HUDEP-2 (cell line): ENCODE data around the gene TOP3B.
"Not testable (repeated sequence)": the region's sequence is repeated elsewhere in the genome, so short reads cannot be mapped to it uniquely, and the experiment has no call there.

Experiments
- DNase-seq, 76 experiments: peaks; one replicate each; lab custom pipeline; 2025; ENCODE audit not compliant: unreplicated experiment in 76 of 76; lab: John Stamatoyannopoulos, UW

The TOP3B gene

DNA sequence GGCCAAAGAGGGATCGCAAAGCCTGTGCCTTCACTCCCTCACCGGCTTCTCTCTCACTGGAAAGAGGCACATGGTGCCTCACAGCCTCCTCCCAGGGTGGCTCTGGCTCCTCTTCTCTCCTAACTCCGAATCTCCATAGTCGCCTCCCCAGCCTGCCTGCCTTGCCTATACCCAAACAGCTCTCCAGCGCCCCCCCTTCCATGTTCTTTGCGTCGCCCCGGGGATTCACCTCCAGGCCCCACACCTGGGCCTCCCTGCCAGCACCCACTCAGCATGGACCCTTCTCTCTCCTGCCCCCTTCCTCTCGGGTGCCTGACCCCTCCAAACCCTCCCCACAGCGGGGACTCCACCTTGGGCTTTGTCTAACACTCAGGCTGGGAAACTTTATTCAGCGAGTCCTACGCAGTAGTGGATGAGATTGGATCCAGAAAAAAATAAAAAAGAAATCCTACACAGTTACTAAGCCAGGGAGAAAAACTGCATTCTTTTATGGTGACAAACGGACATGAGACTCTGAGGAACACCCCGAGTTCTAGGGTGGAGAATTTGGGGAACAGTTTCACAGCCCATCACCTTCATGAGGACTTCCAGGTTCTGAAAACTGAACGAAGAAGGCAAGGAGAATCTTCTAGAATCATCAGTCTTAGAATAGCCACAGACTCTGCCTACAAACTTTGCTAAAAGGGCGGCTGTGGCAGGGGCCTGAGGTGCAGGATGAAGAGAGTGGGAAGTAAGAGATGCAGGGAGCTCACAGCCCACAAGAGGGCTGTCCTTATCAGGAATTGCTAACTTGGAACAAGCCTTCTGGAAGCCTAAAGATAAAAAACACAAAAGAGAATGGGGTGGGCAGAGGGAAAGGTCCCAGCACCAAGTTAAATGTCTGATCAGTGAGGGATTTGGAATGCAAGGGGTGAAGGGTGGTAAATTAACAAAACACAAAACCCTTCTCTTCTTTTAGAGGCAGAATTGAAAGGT, 35.3 kb downstream of the TOP3B start:
- DNase-seq: peak in 33 of 76 experiments; percentile 1 to 64 (median 22)

DNA sequence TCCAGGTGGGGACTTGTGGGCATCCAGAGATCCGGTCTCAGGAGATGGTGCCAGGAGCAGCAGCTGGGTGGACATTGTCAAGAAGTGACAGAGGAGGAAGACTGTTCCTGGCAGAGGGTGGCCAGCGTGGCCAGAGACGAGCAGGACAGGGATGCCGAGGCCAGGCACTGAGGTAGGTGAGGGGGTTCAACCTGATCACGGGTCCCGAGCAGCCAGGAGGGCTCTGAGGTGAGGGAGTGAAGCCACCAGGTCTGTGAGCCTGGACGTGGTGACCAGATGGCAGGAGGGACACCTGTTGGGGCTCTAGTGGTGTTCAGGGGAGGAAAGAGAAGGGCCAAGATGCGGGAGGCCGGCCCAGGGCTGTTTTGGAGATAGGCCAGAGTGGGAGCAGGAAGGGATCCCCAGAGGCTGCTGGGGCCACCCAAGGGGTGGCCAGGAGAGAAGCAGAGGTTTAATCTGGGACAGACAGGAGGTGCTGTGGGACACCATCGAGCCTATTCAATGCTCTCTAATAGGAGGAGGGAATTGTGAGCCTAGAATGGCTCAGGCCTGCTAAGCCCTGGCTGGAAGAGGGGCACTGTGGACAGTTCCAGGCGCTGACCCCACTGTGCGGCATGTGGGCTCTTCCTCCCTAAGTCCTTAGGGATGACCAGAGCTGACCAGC, 36.2 kb downstream of the TOP3B start:
- no peak for DNase-seq

DNA sequence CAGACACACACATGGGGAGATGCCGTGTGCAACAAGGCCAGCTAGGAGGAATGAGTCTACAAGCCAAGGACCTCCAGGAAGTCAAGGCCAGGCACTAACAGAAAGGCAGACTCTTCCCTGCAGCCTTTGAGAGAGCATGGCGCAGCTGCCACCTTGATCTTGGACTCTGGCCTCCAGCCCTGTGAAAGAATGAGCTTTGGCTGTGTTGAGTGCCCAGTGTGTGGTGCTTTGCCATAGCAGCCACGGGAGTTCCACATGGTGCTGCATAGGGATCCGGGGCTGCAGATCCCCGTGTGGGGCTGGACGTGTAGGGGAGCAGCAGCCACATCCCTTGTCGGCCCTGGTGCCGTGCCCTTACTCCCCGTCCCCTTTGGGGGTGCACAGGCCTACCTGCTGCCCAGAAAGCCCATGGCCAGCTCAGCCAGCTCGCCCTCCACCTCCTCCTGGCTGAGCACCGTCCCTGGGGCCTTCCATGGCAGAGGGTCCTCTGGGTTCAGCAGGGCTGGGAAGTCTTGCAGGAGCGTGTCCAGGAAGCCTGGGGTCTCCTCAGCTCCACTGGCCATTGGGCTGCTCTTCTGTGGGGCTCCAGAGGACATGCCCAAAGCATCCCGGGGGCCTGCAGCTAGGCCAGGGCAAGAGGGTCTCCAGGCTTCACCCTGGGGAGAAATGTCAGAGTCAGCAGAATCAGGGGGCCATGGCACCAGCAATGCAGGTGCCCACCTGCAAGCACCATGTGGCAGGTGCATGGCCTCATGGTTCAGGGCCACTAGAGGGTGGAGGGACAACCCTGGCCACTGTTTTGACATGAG, 36.9 kb downstream of the TOP3B start:
- DNase-seq: no peak

DNA sequence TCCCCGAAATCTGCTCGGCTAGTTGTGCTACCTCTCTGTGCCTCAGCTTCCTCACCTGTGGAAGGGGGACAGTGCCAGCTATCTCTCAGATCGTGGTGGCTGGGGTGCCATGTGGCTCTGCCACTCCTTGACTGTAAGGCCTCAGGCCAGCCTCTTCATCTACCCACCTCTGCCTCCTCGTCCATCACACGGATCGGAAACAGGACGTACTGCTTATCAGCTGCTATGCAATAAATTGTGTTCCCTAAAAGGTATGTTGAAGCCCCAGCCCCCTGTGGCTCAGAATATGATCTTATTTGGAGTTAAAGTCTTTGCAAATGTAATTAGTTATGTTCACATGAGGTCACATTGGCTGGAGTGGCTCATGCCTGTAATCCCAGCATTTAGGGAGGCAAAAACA, 37.7 kb downstream of the TOP3B start:
- no peak for DNase-seq

DNA sequence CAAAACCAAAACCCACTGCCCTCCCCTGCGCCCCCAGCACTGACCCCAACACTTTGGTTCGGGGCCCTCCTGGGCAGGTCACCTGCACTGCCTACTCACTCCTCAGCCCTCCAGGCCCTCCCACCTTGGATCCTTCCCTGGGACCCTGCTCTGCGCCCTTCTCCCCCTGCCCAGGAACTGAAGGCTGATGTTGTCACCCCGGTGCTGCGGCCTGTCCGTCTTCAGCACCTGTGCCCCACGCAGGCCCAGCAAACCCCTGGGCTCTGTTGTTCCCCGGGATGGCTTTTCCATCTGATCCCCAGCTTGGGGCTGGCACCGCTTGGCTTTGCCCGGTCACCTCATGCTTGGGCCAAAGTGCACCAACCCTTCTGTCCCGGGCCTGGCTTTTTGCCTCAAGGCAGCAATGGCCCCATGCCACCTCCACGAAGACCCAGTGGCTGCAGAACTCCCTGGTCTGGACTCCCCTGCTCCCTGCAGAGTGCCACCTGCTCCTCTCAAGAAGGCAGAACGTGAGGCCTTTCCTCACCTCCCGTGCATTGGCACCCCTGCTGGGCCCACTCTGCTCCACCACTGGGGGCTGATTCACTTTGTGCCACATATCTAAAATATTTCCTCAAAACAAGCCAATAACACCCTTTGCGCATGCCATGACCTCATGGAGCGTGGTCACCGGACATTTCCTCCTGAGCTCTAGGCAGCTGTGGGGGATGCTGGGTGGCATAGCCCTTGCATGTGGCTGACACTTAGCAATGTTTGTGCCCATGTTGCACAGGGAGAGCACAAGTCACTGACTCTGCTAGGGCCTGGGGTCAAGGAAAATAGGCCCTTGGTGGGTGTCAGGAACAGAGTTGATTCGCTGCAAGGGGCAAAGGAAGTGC, 38.8 kb downstream of the TOP3B start:
- no peak for DNase-seq

DNA sequence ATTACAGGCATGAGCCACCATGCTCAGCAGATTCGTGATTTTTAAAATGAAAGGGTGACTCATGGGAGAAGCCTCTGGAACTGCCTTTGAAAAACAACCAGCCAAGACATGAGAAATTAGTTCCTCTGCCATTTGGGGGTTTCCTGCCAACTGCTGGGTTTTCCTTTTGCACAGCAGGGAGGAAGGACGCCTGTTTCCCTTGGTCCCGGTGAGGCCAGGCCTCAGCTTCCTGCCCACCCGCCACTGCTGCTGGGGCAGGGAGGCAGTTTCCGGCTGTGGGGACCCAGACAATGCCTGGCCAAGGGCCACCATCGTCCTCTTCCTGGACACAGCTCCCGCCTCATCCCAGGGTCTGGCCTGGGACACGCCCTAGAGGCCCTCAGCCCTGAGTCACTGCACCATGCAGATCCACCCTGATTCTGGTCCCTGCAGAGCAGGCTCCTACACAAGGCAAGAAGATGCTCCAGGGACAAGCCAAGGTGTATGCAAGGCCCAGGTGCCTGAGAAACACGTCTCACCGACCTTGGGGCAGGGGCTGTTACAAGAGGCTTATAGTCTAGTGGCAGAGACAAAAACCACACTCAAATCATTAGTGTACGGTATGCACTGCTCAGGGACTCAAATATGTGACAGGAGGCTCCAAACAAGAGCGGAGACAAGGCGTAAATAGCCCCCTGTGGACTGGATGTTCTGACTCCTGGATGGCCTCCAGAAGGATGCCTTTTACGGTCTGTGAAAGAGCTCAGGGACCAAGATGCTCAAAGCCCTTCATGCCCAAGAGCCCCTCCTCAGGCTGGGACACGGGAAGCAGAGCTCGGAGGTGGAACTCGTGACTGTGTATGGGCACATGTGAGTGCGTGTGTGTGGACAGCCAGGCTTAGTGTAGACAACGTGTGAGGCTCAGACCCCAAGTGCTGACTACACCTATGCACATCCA, 39.9 kb downstream of the TOP3B start:
- no peak for DNase-seq

DNA sequence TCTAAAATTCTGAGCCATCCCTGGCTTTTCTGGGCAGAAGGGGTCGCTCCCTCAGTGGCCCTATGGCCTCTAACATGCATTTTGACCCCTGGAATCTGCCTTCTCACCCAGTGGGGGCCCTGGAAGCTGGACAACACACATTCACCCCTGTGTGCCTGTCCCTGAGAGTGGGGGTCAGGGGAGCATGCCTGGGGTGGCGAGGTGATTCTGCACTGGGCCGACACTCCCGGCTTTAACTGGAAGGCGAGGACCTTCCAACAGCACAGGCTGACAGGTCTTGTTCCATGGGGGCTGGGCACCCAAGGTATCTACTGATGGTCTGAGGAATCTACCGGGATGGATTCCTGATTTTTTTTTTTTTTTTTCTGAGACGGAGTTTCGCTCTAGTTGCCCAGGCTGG, 40.7 kb downstream of the TOP3B start:
- no peak for DNase-seq

DNA sequence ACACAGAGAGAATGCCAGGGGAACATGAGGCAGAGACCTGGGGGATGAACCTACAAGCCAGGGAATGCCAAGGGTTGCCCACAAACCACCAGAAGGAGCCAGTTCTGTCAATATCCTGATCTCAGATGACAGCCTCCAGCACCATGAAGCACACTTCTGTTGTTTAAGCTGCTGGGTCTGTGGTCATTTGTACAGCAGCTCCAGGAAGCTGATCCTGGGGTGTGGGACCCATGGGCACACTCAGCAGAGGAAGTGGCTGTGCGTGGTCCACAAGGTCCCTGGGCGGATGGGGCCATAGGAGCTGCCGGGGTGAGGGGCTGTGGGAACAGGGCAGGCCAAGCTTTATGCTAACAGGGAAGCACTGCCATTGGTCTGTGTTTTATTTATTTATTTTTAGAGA, 42.1 kb downstream of the TOP3B start:
- no peak for DNase-seq

DNA sequence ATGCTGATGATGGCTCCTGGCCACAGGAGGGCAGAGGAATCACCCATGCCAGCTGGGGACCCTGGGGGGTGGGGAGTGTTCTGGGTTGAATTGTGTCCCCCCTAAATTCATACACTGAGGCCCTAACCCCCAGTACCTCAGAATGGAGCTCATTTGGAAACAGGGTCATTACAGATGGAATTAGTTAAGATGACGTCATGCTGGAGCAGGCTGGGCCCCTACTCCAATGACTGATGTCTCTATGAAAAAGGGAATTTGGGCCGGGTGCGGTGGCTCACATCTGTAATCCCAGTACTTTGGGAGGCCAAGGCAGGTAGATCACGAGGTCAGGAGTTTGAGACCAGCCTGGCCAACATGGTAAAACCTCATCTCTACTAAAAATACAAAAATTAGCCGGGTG, 42.7 kb downstream of the TOP3B start:
- not testable (repeated sequence) for DNase-seq

DNA sequence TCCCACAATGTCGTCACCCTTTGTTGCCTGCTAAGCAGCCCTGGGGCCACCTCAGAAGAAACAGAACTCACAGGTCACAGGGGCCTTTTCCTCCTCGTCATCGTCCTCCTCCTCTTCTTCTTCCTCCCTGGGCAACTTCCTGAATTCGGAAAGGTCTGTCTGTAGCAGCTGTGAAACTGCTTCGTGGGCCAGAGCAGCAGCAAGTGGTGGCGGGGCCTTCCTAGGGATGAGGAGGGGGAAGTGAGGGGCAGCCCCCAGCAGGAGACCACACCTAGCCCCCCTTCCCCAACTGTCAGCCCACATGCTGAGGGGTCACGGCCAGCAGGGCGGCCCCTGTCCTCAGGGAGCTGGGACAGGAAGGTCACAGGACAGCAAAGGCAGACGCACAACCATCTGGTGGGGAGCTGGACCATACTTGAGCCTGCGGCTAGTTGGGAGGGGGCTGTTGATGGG, 43.1 kb downstream of the TOP3B start:
- no peak for DNase-seq

DNA sequence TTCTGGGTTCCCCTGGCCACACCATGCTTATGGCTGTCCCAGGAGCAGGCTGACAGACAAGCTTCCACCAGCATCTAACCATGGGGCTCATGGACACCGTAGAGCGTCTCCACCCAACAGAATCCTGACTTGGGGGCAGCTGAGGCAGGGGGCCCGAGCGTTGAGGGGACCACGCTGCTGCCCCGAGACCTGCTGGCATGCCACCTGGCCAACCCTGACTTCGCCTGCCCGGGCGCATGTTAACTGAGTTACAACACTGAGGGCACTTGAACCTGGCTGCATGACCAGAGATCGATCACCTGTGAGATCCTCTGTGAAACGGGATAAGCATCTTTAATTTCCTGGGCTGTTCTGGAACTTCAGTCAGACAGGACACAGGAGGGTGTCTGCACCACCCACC, 43.7 kb downstream of the TOP3B start:
- DNase-seq: no peak

DNA sequence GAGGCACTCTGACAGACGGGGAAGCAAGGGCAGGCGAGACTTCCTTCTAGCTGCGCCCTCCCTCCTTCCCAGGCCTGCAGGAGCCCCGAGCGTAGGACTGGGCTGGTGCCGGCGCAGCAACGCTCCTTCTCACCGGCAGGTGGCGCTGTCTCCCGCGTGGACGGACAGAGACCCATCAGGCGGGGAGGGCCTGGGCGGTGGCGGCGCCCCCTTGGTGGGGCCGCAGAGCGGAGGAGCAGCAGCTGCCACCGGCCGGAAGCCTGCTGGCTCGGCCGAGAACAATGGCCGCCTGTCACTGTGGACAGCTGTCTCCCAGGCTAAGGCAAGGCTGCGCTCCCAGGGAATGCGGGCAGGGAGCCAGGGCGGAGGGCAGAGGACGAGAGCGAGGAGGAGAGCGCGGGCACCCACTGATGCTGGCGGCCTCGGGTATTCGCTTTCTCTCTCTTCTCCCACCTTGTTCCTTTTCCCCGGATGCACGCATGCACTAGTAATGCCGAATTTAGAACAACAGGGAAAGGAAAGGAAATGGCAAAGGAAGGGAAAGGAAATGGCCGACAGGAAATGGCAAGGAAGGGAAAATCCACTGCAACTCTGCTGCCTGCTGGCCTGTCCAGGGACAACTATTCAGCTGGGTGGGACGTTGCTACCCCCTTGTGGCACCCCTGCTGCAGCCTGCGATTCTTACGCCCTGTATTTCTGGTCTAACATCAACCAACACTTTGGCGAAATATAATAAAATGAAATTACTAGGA, 44.3 kb downstream of the TOP3B start:
- DNase-seq: peak in 74 of 76 experiments; percentile 34 to 91 (median 77)

DNA sequence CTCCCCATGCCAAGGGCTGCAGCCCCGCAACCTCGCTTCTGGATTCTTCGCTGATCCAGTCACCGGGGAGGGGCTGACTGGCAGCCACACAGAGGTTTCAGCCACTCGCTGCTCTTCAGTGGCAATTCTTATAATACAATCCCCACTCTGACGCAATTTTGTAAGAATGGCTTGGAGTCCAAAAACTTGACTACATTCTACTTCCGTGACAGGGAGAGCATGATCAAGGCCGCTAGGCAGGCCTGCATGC, 44.8 kb downstream of the TOP3B start:
- DNase-seq: no peak

DNA sequence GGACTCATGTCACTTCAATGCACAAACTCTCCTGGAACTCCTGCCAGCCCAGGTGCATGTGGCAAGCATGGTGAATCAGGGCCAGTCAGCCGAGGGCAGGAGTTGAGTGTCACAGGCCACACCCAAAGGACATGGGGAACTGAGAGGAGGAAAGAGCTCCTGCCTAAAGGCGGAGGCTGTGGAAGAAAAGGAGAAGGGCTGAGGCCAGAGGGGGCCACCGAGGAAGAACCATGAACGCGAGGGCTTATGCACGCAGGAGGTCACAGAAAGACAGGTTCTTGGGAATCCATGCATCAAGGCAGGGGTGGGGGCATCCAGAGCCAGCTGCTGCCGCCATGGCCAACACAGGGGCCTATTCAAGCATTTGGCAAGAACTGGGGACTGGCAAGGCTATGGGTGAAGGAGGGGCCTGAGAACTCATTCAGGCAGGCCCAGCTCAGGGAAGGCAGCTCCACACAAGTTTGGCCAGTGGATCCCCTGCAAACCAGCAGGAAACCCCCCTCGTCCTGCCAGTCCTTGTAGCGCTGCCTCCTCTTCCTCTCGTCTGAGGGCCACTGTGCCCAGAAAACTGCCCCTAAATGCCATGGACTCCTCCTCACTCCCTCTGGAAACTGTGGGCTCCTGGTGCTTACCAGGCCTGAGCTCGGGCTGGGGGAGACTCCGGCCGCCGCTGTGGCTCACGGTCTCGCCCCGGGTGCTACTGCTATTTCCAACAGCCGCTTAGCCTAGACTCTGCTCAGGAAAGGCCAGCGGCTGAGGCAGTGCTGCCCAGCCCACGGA, 45.4 kb downstream of the TOP3B start:
- DNase-seq: no peak

DNA sequence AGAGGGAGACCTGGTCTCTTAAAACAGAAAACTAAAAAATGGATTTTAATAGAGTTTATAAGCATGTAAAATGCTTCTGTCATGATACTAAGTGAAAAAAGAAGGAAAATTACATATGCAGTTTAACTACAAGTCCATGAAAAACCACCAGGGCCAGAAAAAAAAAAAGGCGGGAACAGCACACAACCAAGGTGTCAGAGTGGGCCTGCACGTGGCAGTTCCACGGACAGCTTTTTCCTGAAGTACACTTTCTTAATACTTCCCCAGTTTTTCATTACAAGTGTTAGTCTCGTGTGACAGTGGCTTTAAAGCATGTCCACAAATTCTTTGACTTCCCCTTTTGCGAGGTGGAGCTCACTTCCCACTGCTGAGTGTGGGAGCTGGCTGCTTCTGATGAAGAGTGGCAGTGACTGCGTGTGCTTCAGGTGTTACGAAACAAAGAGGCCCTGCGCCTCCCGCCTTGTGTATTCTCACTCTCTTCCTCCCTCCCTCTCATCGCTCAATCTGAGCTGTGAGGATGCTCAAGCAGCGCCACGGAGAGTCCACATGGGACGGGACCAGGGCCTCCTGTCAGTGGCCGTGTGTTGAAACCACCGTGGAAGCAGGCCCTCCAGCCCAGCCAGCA, 46.3 kb downstream of the TOP3B start:
- no peak for DNase-seq

DNA sequence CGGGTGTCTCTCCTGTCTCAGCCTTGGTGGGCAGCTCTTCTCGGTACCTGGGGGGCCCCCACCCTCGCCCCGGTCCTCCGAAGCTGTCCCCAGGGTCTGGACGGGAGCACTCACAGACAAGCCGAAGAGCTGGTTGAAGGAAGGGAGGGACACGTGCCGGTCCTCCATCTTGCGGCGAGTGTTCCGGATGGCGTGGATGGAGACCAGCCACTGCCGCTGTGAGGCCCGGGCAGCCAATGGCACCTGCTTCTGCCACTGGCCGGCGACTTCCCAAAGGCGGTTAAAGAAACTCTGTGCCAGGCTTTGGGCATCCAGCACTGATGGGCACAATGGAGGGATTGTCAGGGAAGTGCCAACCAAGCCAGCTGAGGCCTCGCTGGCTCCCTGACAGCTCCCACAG, 48.7 kb downstream of the TOP3B start:
- no peak for DNase-seq

DNA sequence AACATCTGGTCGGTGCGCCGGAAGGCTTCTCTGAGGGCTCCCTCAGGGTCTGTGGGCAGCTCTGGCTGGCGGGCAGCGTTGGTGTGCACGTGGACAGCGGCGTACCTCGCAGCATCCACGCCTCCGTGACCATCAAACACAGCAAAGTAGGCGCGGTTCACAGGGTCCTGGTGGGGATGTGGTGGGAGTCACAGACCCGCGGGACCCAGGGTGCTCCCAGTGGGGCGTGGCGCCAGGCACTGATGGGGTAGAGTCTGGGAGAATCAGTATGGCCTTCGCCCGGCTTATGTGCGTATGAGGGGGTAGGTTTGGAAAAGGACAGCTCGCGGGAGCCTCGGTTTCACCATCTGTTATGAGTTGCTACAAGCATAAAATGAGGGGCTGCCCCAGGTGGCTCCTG, 49.2 kb downstream of the TOP3B start:
- DNase-seq: no peak
